ENCODE measurements around the gene ERCC6. TPM values are rescaled to one million over a fixed set of nuclear protein-coding genes. Genes with fewer than 3 reads are reported as not detected.

ERCC6 gene
- total RNA-seq, 1 donor from 2014 or later, result 16.2 TPM

DNA sequence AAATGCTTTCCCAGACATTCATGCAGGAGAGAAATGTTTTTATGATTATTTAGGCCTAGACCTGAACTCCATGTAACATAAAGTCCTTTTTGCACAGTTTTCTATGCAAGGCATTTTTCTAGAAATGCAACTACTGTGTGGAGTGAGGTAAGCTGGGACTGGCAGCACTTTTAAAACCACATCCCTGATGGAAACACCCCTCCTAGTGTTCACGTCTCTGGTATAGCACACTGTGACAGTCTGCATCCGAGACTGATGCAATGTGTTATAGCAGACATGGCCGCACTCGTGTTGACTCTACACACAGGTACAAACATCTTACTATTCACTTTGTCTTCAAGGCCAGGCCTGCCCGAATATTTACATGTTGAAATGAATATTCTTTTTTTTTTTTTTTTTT is 19.3 kb upstream of the ERCC6 start:
- Histone ChIP-seq H3K27ac (no peak overlapping the region), H3K4me3 (no peak overlapping the region), H3K36me3 (no peaks in the 10 kb centered on the region), H3K27me3 (no peaks in the 10 kb centered on the region), H3K9me3 (no peaks in the 10 kb centered on the region), H3K4me1 (peaks cover 0 to 6% of the 10 kb centered on the region in 2 donors)
- TF ChIP-seq, protein P1, sequence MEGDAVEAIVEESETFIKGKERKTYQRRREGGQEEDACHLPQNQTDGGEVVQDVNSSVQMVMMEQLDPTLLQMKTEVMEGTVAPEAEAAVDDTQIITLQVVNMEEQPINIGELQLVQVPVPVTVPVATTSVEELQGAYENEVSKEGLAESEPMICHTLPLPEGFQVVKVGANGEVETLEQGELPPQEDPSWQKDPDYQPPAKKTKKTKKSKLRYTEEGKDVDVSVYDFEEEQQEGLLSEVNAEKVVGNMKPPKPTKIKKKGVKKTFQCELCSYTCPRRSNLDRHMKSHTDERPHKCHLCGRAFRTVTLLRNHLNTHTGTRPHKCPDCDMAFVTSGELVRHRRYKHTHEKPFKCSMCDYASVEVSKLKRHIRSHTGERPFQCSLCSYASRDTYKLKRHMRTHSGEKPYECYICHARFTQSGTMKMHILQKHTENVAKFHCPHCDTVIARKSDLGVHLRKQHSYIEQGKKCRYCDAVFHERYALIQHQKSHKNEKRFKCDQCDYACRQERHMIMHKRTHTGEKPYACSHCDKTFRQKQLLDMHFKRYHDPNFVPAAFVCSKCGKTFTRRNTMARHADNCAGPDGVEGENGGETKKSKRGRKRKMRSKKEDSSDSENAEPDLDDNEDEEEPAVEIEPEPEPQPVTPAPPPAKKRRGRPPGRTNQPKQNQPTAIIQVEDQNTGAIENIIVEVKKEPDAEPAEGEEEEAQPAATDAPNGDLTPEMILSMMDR (IDR thresholded peaks at IDR 0.05), result no peak
- intact Hi-C loops (cut with DNase I), result no loop called here
- DNase-seq (ENCODE audit: low spot score in 2 of 2), result no peak

DNA sequence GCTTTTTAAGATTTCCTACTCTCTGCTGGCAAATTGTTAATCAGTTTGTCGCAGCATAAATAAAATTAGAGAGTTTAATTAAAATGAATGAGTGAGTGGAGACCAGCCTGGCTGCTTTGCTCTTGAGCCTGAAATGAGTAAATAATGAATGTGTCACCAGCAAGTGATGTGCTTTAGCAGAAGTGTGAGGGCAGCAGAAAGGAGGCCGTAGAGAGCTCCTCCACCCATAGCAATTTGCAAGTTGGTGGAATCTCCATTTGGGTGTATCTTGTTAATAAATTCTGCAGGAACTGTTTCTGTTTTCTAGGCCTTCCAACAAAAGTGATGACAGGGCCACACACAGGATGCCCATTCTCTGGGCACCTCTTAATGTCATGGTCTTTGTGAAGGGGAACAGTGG is 18.8 kb upstream of the ERCC6 start:
- no peaks in the 10 kb centered on the region for H3K27me3 ChIP-seq
- no peaks in the 10 kb centered on the region for H3K9me3 ChIP-seq
- peaks cover 0 to 11% of the 10 kb centered on the region in 2 donors for H3K4me1 ChIP-seq
- TF ChIP-seq, protein P1 (IDR thresholded peaks at IDR 0.05), result no peak
- no peaks in the 10 kb centered on the region for H3K36me3 ChIP-seq
- no peak for DNase-seq (ENCODE audit: low spot score in 2 of 2)
- intact Hi-C loops (cut with DNase I), result no loop called here
- no peak overlapping the region for H3K27ac ChIP-seq
- no peak overlapping the region for H3K4me3 ChIP-seq

DNA sequence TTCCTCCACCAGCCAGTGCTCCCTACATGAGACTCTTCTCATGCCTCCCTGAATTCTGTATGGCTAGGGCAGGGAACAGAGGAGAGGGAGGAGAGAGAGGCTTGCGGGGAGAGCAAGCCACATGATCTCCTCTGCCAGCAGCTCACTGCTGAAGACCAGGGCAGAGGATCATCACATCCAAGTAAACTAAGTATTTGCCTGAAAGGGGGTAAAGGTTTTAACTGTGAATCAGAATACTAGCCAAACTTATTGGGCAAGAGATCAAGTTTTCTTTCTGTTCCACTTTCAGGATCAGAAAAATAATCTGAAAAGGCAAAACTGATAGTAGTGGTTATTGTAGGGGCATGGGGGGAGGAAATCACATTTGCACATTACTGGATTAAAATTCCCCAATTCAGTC is 17.8 kb upstream of the ERCC6 start:
- no peaks in the 10 kb centered on the region for H3K27me3 ChIP-seq
- peaks cover 0 to 18% of the 10 kb centered on the region in 2 donors for H3K4me1 ChIP-seq
- intact Hi-C loops (cut with DNase I), result no loop called here
- no peak overlapping the region for H3K27ac ChIP-seq
- TF ChIP-seq, protein P1 (IDR thresholded peaks at IDR 0.05), result no peak
- H3K9me3 ChIP-seq, result no peaks in the 10 kb centered on the region
- no peak overlapping the region for H3K4me3 ChIP-seq
- no peak for DNase-seq (ENCODE audit: low spot score in 2 of 2)
- no peaks in the 10 kb centered on the region for H3K36me3 ChIP-seq

DNA sequence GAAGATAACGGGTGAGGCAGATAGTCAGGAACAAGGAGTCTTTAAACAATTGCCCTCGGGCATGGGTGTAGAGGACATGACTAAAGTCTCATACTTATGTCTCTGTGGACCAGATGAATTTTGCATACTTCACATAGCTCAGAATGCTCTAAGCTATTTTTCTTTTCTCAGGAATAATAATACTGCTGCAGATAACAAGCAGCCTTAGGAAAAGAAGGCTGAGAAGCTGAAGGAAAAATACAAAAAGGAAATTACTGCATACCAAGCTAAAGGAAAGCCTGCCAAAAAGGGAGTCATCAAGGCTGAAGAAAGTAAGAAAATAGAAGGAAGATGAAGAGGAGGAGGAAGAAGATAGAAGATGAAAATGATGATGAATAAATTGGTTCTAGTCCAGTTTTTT is 13.4 kb upstream of the ERCC6 start:
- H3K4me3 ChIP-seq, result no peak overlapping the region
- H3K4me1 ChIP-seq, result peaks cover 0 to 35% of the 10 kb centered on the region in 2 donors
- no peaks in the 10 kb centered on the region for H3K27me3 ChIP-seq
- intact Hi-C loops (cut with DNase I), result no loop called here
- TF ChIP-seq, protein P1 (IDR thresholded peaks at IDR 0.05), result no peak
- H3K27ac ChIP-seq, result peak overlapping the region; percentile 61 to 68
- H3K9me3 ChIP-seq, result no peaks in the 10 kb centered on the region
- no peak for DNase-seq (ENCODE audit: low spot score in 2 of 2)
- H3K36me3 ChIP-seq, result no peaks in the 10 kb centered on the region

DNA sequence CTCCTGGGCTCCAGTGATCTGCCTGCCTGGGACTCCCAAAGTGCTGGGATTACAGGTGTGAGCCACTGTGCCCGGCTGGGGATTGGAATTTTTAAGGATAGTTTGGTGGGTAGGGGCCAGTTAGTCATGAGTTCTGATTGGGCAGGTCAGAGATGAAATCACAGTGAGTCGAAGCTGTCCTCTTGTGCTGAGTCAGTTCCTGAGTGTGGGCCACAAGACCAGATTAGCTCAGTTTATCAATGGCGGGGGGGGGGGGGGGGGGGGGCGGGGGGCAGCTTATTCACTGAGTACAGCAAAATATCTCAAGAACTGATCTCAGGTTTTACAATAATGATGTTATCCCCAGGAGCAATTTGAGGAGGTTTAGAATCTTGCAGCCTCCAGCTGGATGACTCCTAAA is 11.6 kb upstream of the ERCC6 start:
- intact Hi-C loops (cut with DNase I), result no loop called here
- no peaks in the 10 kb centered on the region for H3K36me3 ChIP-seq
- TF ChIP-seq, protein P1 (IDR thresholded peaks at IDR 0.05), result no peak
- no peak for DNase-seq (ENCODE audit: low spot score in 2 of 2)
- no peaks in the 10 kb centered on the region for H3K9me3 ChIP-seq
- no peaks in the 10 kb centered on the region for H3K27me3 ChIP-seq
- no peak overlapping the region for H3K4me3 ChIP-seq
- H3K4me1 ChIP-seq, result peaks cover 0 to 35% of the 10 kb centered on the region in 2 donors
- H3K27ac ChIP-seq, result peak overlapping the region; percentile 58 to 68
